GM18505 (cell line): ENCODE measurements around the gene LRRC37B.
"Not testable (repeated sequence)": the region's sequence is repeated elsewhere in the genome, so short reads cannot be mapped to it uniquely, and the experiment has no call there.

Source experiments
- ATAC-seq: cut with Tn5 transposase; IDR thresholded peaks from one replicate; pipeline ENCODE4 v1.9.1; 2021; ENCODE audit not compliant: unreplicated experiment
- POLR2A ChIP-seq: IDR thresholded peaks from 4 replicates; pipeline ENCODE4 v1.6.1; 2011; ENCODE audit warnings: borderline replicate concordance; ENCODE audit not compliant: insufficient read depth, insufficient read length; ENCODE audit errors: extremely low read depth

The LRRC37B gene

DNA sequence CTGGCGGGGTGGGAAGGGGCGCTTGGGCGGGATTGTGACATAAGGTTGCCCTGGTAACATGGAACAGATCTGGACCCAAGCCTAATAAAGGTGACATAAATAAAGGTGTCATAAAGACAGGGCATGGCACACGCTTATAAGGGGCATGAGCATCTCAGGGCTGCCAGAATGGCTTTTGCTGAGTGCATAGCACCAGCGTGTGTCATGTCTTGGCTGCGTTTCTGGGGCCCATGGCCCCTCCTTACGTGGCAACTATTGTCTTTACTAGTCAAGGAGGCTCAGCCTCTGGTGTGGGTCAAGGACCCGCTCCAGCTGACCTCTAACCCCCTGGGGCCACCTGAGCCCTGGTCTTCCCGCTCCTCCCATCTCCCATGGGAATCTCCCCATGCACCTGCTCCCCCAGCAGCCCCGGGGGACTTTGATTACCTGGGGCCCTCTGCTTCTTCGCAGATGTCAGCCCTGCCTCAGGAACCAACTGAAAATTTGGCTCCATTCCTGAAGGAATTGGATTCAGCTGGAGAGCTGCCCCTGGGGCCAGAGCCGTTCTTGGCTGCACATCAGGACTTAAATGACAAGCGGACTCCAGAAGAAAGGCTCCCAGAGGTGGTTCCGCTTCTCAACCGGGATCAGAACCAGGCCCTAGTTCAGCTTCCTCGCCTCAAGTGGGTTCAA, 13.9 kb downstream of the LRRC37B start:
- no peak for ATAC-seq
- TF ChIP-seq POLR2A: no peak

DNA sequence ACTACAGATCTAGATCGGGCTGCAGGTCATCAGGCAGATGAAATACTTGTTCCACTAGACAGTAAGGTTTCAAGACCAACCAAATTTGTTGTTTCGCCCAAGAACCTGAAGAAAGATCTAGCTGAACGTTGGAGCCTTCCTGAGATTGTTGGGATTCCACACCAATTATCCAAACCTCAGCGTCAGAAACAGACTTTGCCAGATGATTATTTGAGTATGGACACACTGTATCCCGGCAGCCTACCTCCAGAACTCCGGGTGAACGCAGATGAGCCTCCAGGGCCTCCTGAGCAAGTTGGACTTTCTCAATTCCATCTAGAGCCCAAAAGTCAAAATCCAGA, 14.4 kb downstream of the LRRC37B start:
- no peak for ATAC-seq
- TF ChIP-seq POLR2A: no peak

- not testable (repeated sequence) for ATAC-seq
Measured at GRCh38 chr17:32022554-32022953, 15.4 kb downstream of the LRRC37B start.

GRCh38 chr17:32027271-32027670, 20.1 kb downstream of the LRRC37B start:
- not testable (repeated sequence) for ATAC-seq

- no peak for TF ChIP-seq POLR2A
- no peak for ATAC-seq
Measured at GRCh38 chr17:32033223-32033622, 26.0 kb downstream of the LRRC37B start.

GRCh38 chr17:32033812-32034211, 26.6 kb downstream of the LRRC37B start:
- ATAC-seq: not testable (repeated sequence)

- not testable (repeated sequence) for ATAC-seq
Measured at GRCh38 chr17:32040246-32040645, 33.1 kb downstream of the LRRC37B start.

GRCh38 chr17:32041306-32041875, 34.2 kb downstream of the LRRC37B start:
- not testable (repeated sequence) for ATAC-seq

DNA sequence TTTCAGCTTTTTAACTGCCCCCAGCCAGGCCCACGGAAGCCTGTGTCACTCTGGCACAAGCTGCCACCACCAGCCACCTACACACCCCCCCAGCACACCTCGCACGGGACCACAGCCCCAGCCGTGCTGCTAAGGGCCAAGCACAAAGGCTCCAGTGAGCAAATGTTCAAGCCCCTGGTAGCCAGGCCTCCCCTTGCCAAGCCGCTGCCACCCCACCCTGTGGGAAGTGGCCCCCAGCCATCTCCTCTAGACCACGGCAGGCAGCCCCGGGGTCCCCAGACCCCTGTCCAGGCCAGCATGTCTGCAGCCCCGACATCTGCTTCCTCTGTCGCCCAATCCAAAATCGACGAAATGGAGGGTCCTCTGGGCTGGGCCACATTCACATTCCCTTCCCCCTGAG, 35.1 kb downstream of the LRRC37B start:
- not testable (repeated sequence) for ATAC-seq

- ATAC-seq: not testable (repeated sequence)
Measured at GRCh38 chr17:32045611-32046010, 38.4 kb downstream of the LRRC37B start.

GRCh38 chr17:32047663-32048062, 40.5 kb downstream of the LRRC37B start:
- ATAC-seq: not testable (repeated sequence)

DNA sequence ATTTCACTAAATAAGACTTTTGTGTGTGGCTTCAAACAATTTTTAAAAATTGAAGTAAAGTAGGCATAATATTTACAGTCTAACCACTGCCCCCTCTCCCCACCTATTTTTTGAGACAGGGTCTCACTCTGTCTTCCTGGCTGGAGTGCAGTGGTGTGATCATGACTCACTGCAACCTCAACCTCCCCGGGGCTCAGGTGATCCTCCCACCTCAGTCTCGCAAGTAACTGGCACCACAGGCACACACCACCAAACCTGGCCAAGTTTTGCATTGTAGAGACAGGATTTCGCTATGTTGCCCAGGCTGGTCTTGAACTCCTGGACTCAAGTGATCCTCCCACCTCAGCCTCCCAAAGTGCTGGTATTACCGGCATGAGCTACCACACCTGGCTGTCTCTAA, 47.8 kb downstream of the LRRC37B start:
- ATAC-seq: not testable (repeated sequence)

DNA sequence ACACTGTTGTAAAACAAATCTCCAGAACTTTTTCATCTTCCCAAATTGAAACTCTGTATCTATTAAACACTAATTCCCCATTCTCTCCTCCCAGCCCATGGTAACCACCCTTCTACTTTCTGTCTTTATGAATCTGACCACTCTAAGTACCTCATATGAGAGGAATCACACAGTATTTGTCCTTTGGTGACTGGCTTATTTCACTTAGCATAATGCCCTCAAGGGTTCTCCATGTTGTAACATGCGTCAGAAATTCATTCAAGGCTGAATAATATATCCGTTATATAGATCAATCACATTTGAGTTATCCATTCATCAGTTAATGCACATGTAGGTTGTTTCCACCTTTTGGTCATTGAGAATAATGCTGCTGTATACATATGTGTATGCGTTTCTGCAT, 48.2 kb downstream of the LRRC37B start:
- ATAC-seq: not testable (repeated sequence)

DNA sequence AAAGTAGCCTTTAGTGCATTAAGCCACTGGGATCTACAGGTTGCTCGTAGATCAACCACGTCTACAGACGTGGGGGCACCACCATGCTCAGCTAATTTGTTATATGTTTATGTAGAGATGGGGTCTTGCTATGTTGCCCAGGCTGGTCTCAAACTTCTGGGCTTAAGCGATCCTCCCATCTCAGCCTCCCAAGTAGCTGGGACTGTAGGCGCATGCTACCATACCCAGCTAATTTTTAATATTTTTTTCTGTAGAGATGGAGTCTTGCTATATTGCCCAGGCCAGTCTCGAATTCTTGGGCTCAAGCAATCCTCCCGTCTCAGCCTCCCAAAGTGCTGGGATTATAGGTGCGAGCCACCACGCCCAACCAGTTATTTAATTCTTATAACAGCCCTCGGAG, 49.3 kb downstream of the LRRC37B start:
- not testable (repeated sequence) for ATAC-seq

- ATAC-seq: not testable (repeated sequence)
Measured at GRCh38 chr17:32057460-32058105, 50.4 kb downstream of the LRRC37B start.

GRCh38 chr17:32060695-32061094, 53.5 kb downstream of the LRRC37B start:
- not testable (repeated sequence) for ATAC-seq

DNA sequence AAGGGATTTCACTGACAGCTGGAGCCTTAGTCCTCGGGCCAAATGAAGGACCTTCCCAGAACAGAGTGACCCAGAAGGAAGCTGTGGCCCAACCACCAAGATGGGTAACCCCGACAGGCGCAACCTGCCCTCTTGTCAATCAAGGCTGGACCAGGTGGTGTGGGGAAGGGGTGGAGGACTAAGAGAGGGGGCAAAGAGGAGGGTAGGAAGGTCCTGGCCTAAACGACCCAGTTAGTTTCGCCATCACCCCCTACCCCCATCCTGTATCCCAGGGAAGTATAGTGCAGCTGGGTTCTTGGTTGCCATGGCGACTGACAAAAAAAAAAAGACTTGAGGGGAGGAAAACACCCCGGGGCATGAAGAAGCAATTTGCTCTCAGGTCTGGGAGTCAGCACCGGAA, 54.7 kb downstream of the LRRC37B start:
- ATAC-seq: not testable (repeated sequence)

- ATAC-seq: not testable (repeated sequence)
Measured at GRCh38 chr17:32064091-32064490, 56.9 kb downstream of the LRRC37B start.

GRCh38 chr17:32066123-32066680, 59.0 kb downstream of the LRRC37B start:
- not testable (repeated sequence) for ATAC-seq

- peak; percentile 59 for ATAC-seq
Measured at GRCh38 chr17:32066863-32067642, 59.9 kb downstream of the LRRC37B start.
